Measurements from ENCODE around the gene CPZ. TPM values are rescaled to one million over a fixed set of nuclear protein-coding genes. Genes with fewer than 3 reads are reported as not detected.
"Not testable (repeated sequence)": the region's sequence is repeated elsewhere in the genome, so short reads cannot be mapped to it uniquely, and the experiment has no call there.

Gene CPZ
- total RNA-seq, 1 donor from 2014 or later: 4.9 TPM

GRCh38 chr4:8616831-8617230, 24.3 kb downstream of the CPZ start:
- no peaks in the 10 kb centered on the region for H3K9me3 Mint-ChIP-seq
- TF ChIP-seq, protein P1, sequence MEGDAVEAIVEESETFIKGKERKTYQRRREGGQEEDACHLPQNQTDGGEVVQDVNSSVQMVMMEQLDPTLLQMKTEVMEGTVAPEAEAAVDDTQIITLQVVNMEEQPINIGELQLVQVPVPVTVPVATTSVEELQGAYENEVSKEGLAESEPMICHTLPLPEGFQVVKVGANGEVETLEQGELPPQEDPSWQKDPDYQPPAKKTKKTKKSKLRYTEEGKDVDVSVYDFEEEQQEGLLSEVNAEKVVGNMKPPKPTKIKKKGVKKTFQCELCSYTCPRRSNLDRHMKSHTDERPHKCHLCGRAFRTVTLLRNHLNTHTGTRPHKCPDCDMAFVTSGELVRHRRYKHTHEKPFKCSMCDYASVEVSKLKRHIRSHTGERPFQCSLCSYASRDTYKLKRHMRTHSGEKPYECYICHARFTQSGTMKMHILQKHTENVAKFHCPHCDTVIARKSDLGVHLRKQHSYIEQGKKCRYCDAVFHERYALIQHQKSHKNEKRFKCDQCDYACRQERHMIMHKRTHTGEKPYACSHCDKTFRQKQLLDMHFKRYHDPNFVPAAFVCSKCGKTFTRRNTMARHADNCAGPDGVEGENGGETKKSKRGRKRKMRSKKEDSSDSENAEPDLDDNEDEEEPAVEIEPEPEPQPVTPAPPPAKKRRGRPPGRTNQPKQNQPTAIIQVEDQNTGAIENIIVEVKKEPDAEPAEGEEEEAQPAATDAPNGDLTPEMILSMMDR (conservative IDR thresholded peaks at IDR 0.05): no peak
- H3K27ac Mint-ChIP-seq: no peak overlapping the region
- no peak for DNase-seq (ENCODE audit: extremely low spot score, unreplicated experiment)
- H3K4me1 Mint-ChIP-seq (ENCODE audit: unreplicated experiment): peaks cover 7% of the 10 kb centered on the region
- H3K36me3 Mint-ChIP-seq: no peaks in the 10 kb centered on the region
- H3K27me3 Mint-ChIP-seq: no peaks in the 10 kb centered on the region
- H3K4me3 Mint-ChIP-seq: no peak overlapping the region

- TF ChIP-seq, protein P1 (conservative IDR thresholded peaks at IDR 0.05): no peak
- Mint-ChIP-seq H3K27ac (no peak overlapping the region), H3K36me3 (no peaks in the 10 kb centered on the region), H3K4me1 (ENCODE audit: unreplicated experiment) (peaks cover 7% of the 10 kb centered on the region), H3K27me3 (no peaks in the 10 kb centered on the region), H3K9me3 (no peaks in the 10 kb centered on the region), H3K4me3 (no peak overlapping the region)
- no peak for DNase-seq (ENCODE audit: extremely low spot score, unreplicated experiment)
Measured at GRCh38 chr4:8617486-8618040, 25.0 kb downstream of the CPZ start.

DNA sequence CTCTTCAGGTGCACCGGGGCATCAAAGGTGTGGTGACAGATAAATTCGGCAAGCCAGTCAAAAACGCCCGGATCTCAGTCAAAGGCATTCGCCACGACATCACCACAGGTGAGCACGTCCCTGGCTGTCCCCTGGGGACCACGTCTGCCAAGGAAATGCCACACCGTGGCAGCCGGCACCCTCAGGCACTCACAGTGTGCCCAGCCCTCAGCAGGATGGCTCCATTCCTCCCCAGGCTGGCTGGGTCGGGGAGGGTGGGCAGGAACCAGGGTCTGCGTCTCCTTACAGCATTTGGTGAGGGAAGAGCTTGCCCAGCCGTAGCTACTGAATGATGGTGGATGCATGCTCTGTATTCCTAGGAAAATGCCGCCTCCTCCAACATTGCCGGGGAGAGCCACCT, 25.9 kb downstream of the CPZ start:
- no peak overlapping the region for H3K27ac Mint-ChIP-seq
- TF ChIP-seq, protein P1 (conservative IDR thresholded peaks at IDR 0.05): no peak
- H3K27me3 Mint-ChIP-seq: no peaks in the 10 kb centered on the region
- no peak overlapping the region for H3K4me3 Mint-ChIP-seq
- H3K36me3 Mint-ChIP-seq: no peaks in the 10 kb centered on the region
- peaks cover 7% of the 10 kb centered on the region for H3K4me1 Mint-ChIP-seq (ENCODE audit: unreplicated experiment)
- no peaks in the 10 kb centered on the region for H3K9me3 Mint-ChIP-seq
- DNase-seq (ENCODE audit: extremely low spot score, unreplicated experiment): no peak

- Mint-ChIP-seq H3K9me3 (no peaks in the 10 kb centered on the region), H3K27ac (no peak overlapping the region), H3K36me3 (no peaks in the 10 kb centered on the region), H3K27me3 (no peaks in the 10 kb centered on the region), H3K4me3 (no peak overlapping the region), H3K4me1 (ENCODE audit: unreplicated experiment) (peaks cover 7% of the 10 kb centered on the region)
- TF ChIP-seq, protein P1 (conservative IDR thresholded peaks at IDR 0.05): no peak
- no peak for DNase-seq (ENCODE audit: extremely low spot score, unreplicated experiment)
Measured at GRCh38 chr4:8618961-8619720, 26.6 kb downstream of the CPZ start.

DNA sequence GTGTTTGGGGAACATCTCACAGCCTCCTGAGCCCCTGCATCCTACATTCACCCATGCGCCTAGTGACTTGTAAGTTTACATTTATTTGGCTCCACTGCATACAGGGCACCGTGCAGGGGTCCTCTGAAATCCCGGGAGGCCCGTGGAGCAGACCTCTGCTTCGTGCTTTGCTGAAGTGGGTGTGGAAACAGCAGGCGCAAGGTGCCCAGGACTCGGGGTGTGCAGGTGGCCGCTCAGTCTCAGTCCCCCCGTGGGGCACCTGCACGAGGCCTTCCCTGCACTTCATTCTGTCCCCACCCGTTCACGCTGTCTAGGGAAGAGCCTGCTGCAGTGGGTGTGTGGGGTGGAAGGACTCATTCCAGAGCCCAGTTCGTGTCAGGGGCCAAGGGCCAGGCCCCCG, 28.6 kb downstream of the CPZ start:
- not testable (repeated sequence) for H3K36me3 Mint-ChIP-seq; H3K9me3 Mint-ChIP-seq; H3K27ac Mint-ChIP-seq; H3K4me1 Mint-ChIP-seq (ENCODE audit: unreplicated experiment); H3K27me3 Mint-ChIP-seq; H3K4me3 Mint-ChIP-seq; DNase-seq (ENCODE audit: extremely low spot score, unreplicated experiment)

DNA sequence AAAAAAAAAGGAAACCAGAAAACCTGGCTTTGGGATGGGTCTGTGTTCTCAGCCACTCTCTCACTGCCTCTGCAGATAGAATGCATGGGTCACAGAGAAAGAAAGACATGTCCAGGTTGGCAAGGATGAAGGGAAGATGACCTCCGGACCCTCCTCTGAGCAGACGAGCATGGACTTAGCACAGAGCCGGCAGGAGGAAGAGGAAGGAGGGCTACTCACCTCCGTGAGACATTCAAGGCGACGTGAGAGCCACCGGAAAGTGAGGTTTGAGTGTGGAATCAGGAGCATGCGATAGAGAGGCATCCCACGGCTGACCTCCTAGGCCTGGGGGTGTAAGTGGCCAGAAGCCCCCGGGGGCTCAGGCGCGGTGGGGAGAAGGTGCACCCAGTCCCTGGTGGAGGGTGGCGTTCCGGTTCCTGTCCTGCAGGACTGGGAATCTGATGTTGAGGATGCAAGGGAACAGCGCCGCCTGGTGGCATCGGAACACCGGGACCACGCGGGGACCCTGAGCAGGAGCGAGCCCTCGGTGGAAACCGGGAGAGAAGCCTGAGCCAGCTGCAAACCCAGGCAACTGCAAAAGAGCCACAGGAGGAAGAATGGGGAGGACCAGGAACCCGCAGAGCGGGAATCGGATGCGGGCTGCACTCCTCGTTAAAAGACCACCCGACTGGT, 32.2 kb downstream of the CPZ start:
- not testable (repeated sequence) for H3K27ac Mint-ChIP-seq; DNase-seq (ENCODE audit: extremely low spot score, unreplicated experiment); H3K27me3 Mint-ChIP-seq; H3K36me3 Mint-ChIP-seq; H3K4me3 Mint-ChIP-seq; H3K9me3 Mint-ChIP-seq; H3K4me1 Mint-ChIP-seq (ENCODE audit: unreplicated experiment)

DNA sequence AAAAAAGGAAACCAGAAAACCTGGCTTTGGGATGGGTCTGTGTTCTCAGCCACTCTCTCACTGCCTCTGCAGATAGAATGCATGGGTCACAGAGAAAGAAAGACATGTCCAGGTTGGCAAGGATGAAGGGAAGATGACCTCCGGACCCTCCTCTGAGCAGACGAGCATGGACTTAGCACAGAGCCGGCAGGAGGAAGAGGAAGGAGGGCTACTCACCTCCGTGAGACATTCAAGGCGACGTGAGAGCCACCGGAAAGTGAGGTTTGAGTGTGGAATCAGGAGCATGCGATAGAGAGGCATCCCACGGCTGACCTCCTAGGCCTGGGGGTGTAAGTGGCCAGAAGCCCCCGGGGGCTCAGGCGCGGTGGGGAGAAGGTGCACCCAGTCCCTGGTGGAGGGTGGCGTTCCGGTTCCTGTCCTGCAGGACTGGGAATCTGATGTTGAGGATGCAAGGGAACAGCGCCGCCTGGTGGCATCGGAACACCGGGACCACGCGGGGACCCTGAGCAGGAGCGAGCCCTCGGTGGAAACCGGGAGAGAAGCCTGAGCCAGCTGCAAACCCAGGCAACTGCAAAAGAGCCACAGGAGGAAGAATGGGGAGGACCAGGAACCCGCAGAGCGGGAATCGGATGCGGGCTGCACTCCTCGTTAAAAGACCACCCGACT, 37.8 kb downstream of the CPZ start:
- H3K9me3 Mint-ChIP-seq; H3K4me3 Mint-ChIP-seq; H3K4me1 Mint-ChIP-seq (ENCODE audit: unreplicated experiment); H3K27ac Mint-ChIP-seq; H3K27me3 Mint-ChIP-seq; DNase-seq (ENCODE audit: extremely low spot score, unreplicated experiment); H3K36me3 Mint-ChIP-seq: not testable (repeated sequence)

- not testable (repeated sequence) for H3K4me3 Mint-ChIP-seq; H3K27ac Mint-ChIP-seq; H3K4me1 Mint-ChIP-seq (ENCODE audit: unreplicated experiment); H3K9me3 Mint-ChIP-seq; DNase-seq (ENCODE audit: extremely low spot score, unreplicated experiment); H3K27me3 Mint-ChIP-seq; H3K36me3 Mint-ChIP-seq
Measured at GRCh38 chr4:8631896-8632295, 39.3 kb downstream of the CPZ start.

DNA sequence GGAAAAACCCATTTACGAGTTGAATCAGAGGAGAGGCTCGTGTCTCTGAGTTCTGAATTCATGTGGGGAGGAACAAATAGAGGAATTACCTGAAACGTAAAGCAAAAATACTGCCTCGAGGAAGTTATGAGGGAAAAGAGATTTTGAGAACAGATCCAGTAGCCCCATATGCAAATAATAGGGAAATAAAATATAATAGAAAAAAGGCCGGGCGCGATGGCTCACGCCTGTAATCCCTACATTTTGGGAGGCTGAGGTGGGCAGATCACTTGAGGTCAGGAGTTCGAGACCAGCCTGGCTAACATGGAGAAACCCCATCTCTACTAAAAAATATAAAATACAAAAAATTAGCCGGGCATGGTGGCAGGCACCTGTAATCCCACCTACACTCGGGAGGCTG, 42.2 kb downstream of the CPZ start:
- H3K36me3 Mint-ChIP-seq; H3K4me3 Mint-ChIP-seq; H3K4me1 Mint-ChIP-seq (ENCODE audit: unreplicated experiment); H3K27ac Mint-ChIP-seq; H3K9me3 Mint-ChIP-seq; DNase-seq (ENCODE audit: extremely low spot score, unreplicated experiment): not testable (repeated sequence)
- H3K27me3 Mint-ChIP-seq: peaks cover 20% of the 10 kb centered on the region
